H9 (cell line): ENCODE measurements around the gene JADE2. TPM values are rescaled to one million over a fixed set of nuclear protein-coding genes. Genes with fewer than 3 reads are reported as not detected.

Experiments used
- DNase-seq: peaks from one replicate; pipeline ENCODE4 v3.0.0-alpha.2; 2017
- H2AFZ ChIP-seq: one replicate; pipeline ENCODE4 v1.6.1; 2013; ENCODE audit warnings: mild to moderate bottlenecking, low read length, control low read depth, moderate library complexity
- H2AK5ac ChIP-seq: 2 replicates; pipeline ENCODE4 v1.6.1; 2013; ENCODE audit warnings: low read length, control low read depth, mixed read lengths; ENCODE audit not compliant: insufficient read length
- H2BK120ac ChIP-seq: one replicate; pipeline ENCODE4 v1.6.1; 2013; ENCODE audit warnings: low read depth, mild to moderate bottlenecking, low read length, control low read depth, inconsistent platforms; ENCODE audit not compliant: poor library complexity, severe bottlenecking
- H2BK12ac ChIP-seq: 2 replicates; pipeline ENCODE4 v1.6.1; 2013; ENCODE audit warnings: low read length, control low read depth, mixed read lengths, low read depth; ENCODE audit not compliant: insufficient read length
- H2BK15ac ChIP-seq: 2 replicates; pipeline ENCODE4 v1.6.1; 2013; ENCODE audit warnings: low read depth, low read length, control low read depth
- H2BK20ac ChIP-seq: one replicate; pipeline ENCODE4 v1.6.1; 2013; ENCODE audit warnings: low read depth, mild to moderate bottlenecking, low read length, control low read depth, inconsistent platforms; ENCODE audit not compliant: poor library complexity, severe bottlenecking
- H2BK5ac ChIP-seq: 2 replicates; pipeline ENCODE4 v1.6.1; 2013; ENCODE audit warnings: low read length, control low read depth, mixed read lengths; ENCODE audit not compliant: insufficient read length
- H3K14ac ChIP-seq: 2 replicates; pipeline ENCODE4 v1.6.1; 2013; ENCODE audit warnings: low read length, control low read depth; ENCODE audit not compliant: insufficient read depth
- H3K18ac ChIP-seq: 2 replicates; pipeline ENCODE4 v1.6.1; 2013; ENCODE audit warnings: low read depth, mild to moderate bottlenecking, mixed read lengths, low read length, control low read depth; ENCODE audit not compliant: insufficient read length
- H3K23ac ChIP-seq: 2 replicates; pipeline ENCODE4 v1.6.1; 2013; ENCODE audit warnings: low read length, control low read depth, mixed read lengths, low read depth; ENCODE audit not compliant: insufficient read length
- H3K23me2 ChIP-seq: 2 replicates; pipeline ENCODE4 v1.6.1; 2013; ENCODE audit warnings: low read depth, mild to moderate bottlenecking, mixed read lengths, low read length, control low read depth; ENCODE audit not compliant: insufficient read length, poor library complexity, severe bottlenecking
- H3K27ac ChIP-seq: 2 replicates; pipeline ENCODE4 v1.5.1; 2013; ENCODE audit warnings: low read length, control low read depth, mixed read lengths, low read depth; ENCODE audit not compliant: insufficient read length
- H3K27me3 ChIP-seq: 2 replicates; pipeline ENCODE4 v1.6.1; 2013; ENCODE audit warnings: low read length, control low read depth, inconsistent platforms; ENCODE audit not compliant: insufficient read depth
- H3K4ac ChIP-seq: 2 replicates; pipeline ENCODE4 v1.6.1; 2013; ENCODE audit warnings: low read depth, mild to moderate bottlenecking, control low read depth, inconsistent platforms, low read length, moderate library complexity
- H3K4me1 ChIP-seq: 2 replicates; pipeline ENCODE4 v1.6.1; 2013; ENCODE audit warnings: low read length, control low read depth, inconsistent platforms; ENCODE audit not compliant: insufficient read depth
- H3K4me2 ChIP-seq: 2 replicates; pipeline ENCODE4 v1.6.1; 2013; ENCODE audit warnings: low read length, control low read depth, mixed read lengths; ENCODE audit not compliant: insufficient read length, insufficient read depth
- H3K56ac ChIP-seq: 2 replicates; pipeline ENCODE4 v1.6.1; 2013; ENCODE audit warnings: low read depth, mild to moderate bottlenecking, mixed read lengths, low read length, control low read depth; ENCODE audit not compliant: insufficient read length
- H3K79me1 ChIP-seq: 2 replicates; pipeline ENCODE4 v1.6.1; 2013; ENCODE audit warnings: low read depth, mild to moderate bottlenecking, moderate library complexity, low read length, control low read depth, inconsistent platforms; ENCODE audit not compliant: insufficient read depth, poor library complexity, severe bottlenecking
- H3K79me2 ChIP-seq: 2 replicates; pipeline ENCODE4 v1.6.1; 2013; ENCODE audit warnings: low read length, control low read depth, inconsistent platforms; ENCODE audit not compliant: insufficient read depth
- H3K9ac ChIP-seq: 2 replicates; pipeline ENCODE4 v1.6.1; 2013; ENCODE audit warnings: low read length, control low read depth, mixed read lengths; ENCODE audit not compliant: insufficient read length; ENCODE audit errors: extremely low read depth
- H3K9me3 ChIP-seq: one replicate; pipeline ENCODE4 v1.6.1; 2013; ENCODE audit warnings: low read depth, low read length, inconsistent platforms; ENCODE audit not compliant: control insufficient read depth
- H3T11ph ChIP-seq: one replicate; pipeline ENCODE4 v1.6.1; 2013; ENCODE audit warnings: mild to moderate bottlenecking, low read length, control low read depth, inconsistent platforms
- H4K20me1 ChIP-seq: one replicate; pipeline ENCODE4 v1.6.1; 2013; ENCODE audit not compliant: control insufficient read depth, insufficient read length, insufficient read depth
- H4K5ac ChIP-seq: 2 replicates; pipeline ENCODE4 v1.6.1; 2013; ENCODE audit warnings: low read depth, mild to moderate bottlenecking, mixed read lengths, low read length, control low read depth; ENCODE audit not compliant: insufficient read length
- H4K8ac ChIP-seq: replicated peaks from 2 replicates; pipeline ENCODE4 v1.6.1; 2013; ENCODE audit warnings: low read length, control low read depth, mixed read lengths, low read depth; ENCODE audit not compliant: insufficient read length
- H4K91ac ChIP-seq: 2 replicates; pipeline ENCODE4 v1.6.1; 2013; ENCODE audit warnings: low read depth, mild to moderate bottlenecking, moderate library complexity, mixed read lengths, low read length, control low read depth; ENCODE audit not compliant: insufficient read length
- H3K27ac Mint-ChIP-seq, 3 experiments: 2 replicates in 2 of 3; 3 replicates in 1 of 3; pipeline ENCODE4 v1.8.0; 2020 to 2021; ENCODE audit warnings: mixed read lengths in 3 of 3, mild to moderate bottlenecking in 1 of 3, moderate library complexity in 1 of 3
- H3K27me3 Mint-ChIP-seq: 2 replicates; pipeline ENCODE4 v1.8.0; 2021; ENCODE audit warnings: low read depth, mild to moderate bottlenecking, moderate library complexity, mixed read lengths
- H3K36me3 Mint-ChIP-seq, 3 experiments: 2 replicates in 2 of 3; 3 replicates in 1 of 3; pipeline ENCODE4 v1.8.0; 2020 to 2021; ENCODE audit warnings: low read depth in 3 of 3, mixed read lengths in 3 of 3; ENCODE audit not compliant: insufficient read depth in 1 of 3
- H3K4me1 Mint-ChIP-seq, 2 experiments: 2 replicates each; pipeline ENCODE4 v1.8.0; 2020; ENCODE audit warnings: mixed read lengths in 2 of 2
- H3K4me3 Mint-ChIP-seq, 2 experiments: 2 replicates in 1 of 2; 3 replicates in 1 of 2; pipeline ENCODE4 v1.8.0; 2020 to 2021; ENCODE audit warnings: mild to moderate bottlenecking in 2 of 2, mixed read lengths in 2 of 2, moderate library complexity in 1 of 2
- H3K9me3 Mint-ChIP-seq, 2 experiments: 2 replicates in 1 of 2; 3 replicates in 1 of 2; pipeline ENCODE4 v1.8.0; 2020; ENCODE audit warnings: mild to moderate bottlenecking in 2 of 2, mixed read lengths in 2 of 2, moderate library complexity in 1 of 2
- CTCF ChIP-seq: fragments of 200-600 bp; sonication (generic); conservative IDR thresholded peaks from 3 replicates; pipeline ENCODE4 v1.8.0; 2021; ENCODE audit warnings: antibody characterized with exemption, mild to moderate bottlenecking
- WGBS: extraction: QIAGEN DNeasy Blood & Tissue Kit; methylation state at CpG from one replicate; pipeline ENCODE4 v1.1.7; 2013; ENCODE audit warnings: missing lambda C conversion rate, low lambda C conversion rate, mixed read lengths; ENCODE audit not compliant: insufficient read length; ENCODE audit errors: extremely low coverage; 5-methylcytosine and 5-hydroxymethylcytosine counted together
- total RNA-seq: library from RNA; stranded (reverse); gene quantifications from 2 replicates; pipeline ENCODE4 v1.2.1, GENCODE V29; 2021

The JADE2 gene
- total RNA-seq, 1 experiment from 2014 or later = 99.7 TPM

GRCh38 chr5:134500699-134501430 is 24.6 kb upstream of the JADE2 start:
- no CpG with 5 or more reads among the region's 17 CpGs for WGBS
- Histone ChIP-seq H2BK5ac (no peak overlapping the region), H4K8ac (no peak overlapping the region), H3K27me3 (no peaks in the 10 kb centered on the region), H3K56ac (no peak overlapping the region), H3K23me2 (no peaks in the 10 kb centered on the region), H2BK120ac (no peak overlapping the region), H4K91ac (no peak overlapping the region), H3T11ph (no peak overlapping the region), H2BK20ac (no peak overlapping the region), H3K18ac (no peak overlapping the region), H3K79me2 (no peaks in the 10 kb centered on the region), H2BK12ac (no peak overlapping the region), H3K14ac (no peak overlapping the region), H3K4ac (no peak overlapping the region), H4K5ac (no peak overlapping the region), H2AFZ (no peak overlapping the region), H3K23ac (no peak overlapping the region), H2AK5ac (no peak overlapping the region), H3K79me1 (no peaks in the 10 kb centered on the region), H3K4me1 (peaks cover 4% of the 10 kb centered on the region; the same call in 1 of the 2 replicates), H4K20me1 (no peaks in the 10 kb centered on the region), H3K9ac (no peak overlapping the region), H2BK15ac (no peak overlapping the region), H3K4me2 (no peak overlapping the region), H3K27ac (no peak overlapping the region), H3K9me3 (no peaks in the 10 kb centered on the region)
- H3K36me3 Mint-ChIP-seq = no peaks in the 10 kb centered on the region
- TF ChIP-seq CTCF = no peak
- H3K4me3 Mint-ChIP-seq = no peak overlapping the region
- H3K4me1 Mint-ChIP-seq = peaks cover 10 to 17% of the 10 kb centered on the region in 2 experiments
- DNase-seq = no peak
- peak overlapping the region in 1 of 3 experiments; percentile 75; a peak in 2 of 7 replicates for H3K27ac Mint-ChIP-seq
- no peaks in the 10 kb centered on the region; the same call in 1 of the 2 replicates for H3K27me3 Mint-ChIP-seq
- peaks cover 0 to 2% of the 10 kb centered on the region in 2 experiments; a peak in 1 of 5 replicates for H3K9me3 Mint-ChIP-seq
